ENCODE measurements around the gene YIPF3. TPM values are rescaled to one million over a fixed set of nuclear protein-coding genes. Genes with fewer than 3 reads are reported as not detected.

The YIPF3 gene
- total RNA-seq, 4 donors from 2014 or later: 83.4 to 146 (median 103) TPM

Small RNA genes within 50 kb of the gene (small RNA-seq; reads per million reads assigned to genes)
- gene RF00426 (0 reads per million in 4 donors), gene RNU6-1113P (0 reads per million in 4 donors)

Other genes with a start within 250 kb of the YIPF3 start
- gene SLC22A7, start 218.7 kb downstream of the YIPF3 start, total RNA-seq: not detected
- gene CRIP3, start 208.1 kb downstream of the YIPF3 start, total RNA-seq: 1 to 10 TPM in 1 of 4 donors, under 1 TPM in 1, not detected in 2; 0.82 to 1.4 TPM
- 10 to 100 TPM; 13.0 to 17.5 (median 15.4) TPM for gene ZNF318, start 147.3 kb downstream of the YIPF3 start, total RNA-seq
- 10 to 100 TPM; 28.0 to 56.9 (median 33.7) TPM for gene ABCC10, start 89.4 kb downstream of the YIPF3 start, total RNA-seq
- 1 to 10 TPM in 1 of 4 donors, under 1 TPM in 1, not detected in 2; 0.95 to 1.1 TPM for gene DLK2, start 61.4 kb downstream of the YIPF3 start, total RNA-seq
- 10 to 100 TPM; 10.9 to 22.4 (median 17.9) TPM for gene TJAP1, start 39.4 kb downstream of the YIPF3 start, total RNA-seq
- gene LRRC73, start 6.6 kb downstream of the YIPF3 start, total RNA-seq: under 1 TPM in 2 of 4 donors, not detected in 2; 0.60 to 0.96 TPM
- gene POLR1C, start 163 bp upstream of the YIPF3 start, total RNA-seq: 10 to 100 TPM in 3 of 4 donors, 1 to 10 TPM in 1; 7.4 to 24.7 (median 15.5) TPM
- gene XPO5, start 59.1 kb upstream of the YIPF3 start, total RNA-seq: 10 to 100 TPM; 11.3 to 25.1 (median 17.6) TPM
- gene POLH, start 59.3 kb upstream of the YIPF3 start, total RNA-seq: 10 to 100 TPM in 1 of 4 donors, 1 to 10 TPM in 3; 2.2 to 10.6 (median 7.0) TPM
- gene GTPBP2, start 112.3 kb upstream of the YIPF3 start, total RNA-seq: 100 to 1,000 TPM in 1 of 4 donors, 10 to 100 TPM in 3; 83.7 to 115 (median 86.8) TPM
- gene MAD2L1BP, start 118.9 kb upstream of the YIPF3 start, total RNA-seq: 10 to 100 TPM in 3 of 4 donors, 1 to 10 TPM in 1; 10.0 to 61.0 (median 42.4) TPM
- not detected for gene RSPH9, start 128.1 kb upstream of the YIPF3 start, total RNA-seq
- gene MRPS18A, start 170.9 kb upstream of the YIPF3 start, total RNA-seq: 10 to 100 TPM; 25.4 to 48.6 (median 40.3) TPM